ENCODE results near the gene HIGD2A. TPM values are rescaled to one million over a fixed set of nuclear protein-coding genes. Genes with fewer than 3 reads are reported as not detected.

The HIGD2A gene
- total and polyA plus RNA-seq, 10 of the 15 experiments (the other 5 are each of a cell fraction or from before 2014, with no cell fraction given) = 152 to 348 (median 194) TPM

DNA sequence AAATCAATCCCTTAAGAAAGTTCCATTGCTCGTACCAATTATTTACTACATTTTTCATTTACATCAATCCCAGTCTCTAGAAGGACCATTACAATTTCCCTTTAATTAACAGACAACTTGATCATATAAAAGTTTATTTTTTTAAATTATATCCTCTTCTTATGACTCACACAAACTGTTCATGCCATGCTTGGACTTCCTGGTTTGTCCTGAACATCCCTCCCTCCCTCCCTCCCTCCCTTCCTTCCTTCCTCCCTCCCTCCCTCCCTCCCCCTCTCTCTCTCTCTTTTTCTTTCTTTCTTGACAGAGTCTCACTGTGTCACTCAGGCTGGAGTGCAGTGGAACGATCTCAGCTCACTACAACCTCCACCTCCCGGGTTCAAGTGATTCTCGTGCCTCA, 39.4 kb downstream of the HIGD2A start:
- H3K36me3 ChIP-seq (ENCODE audit: control insufficient read depth in 2 of 2, insufficient read depth in 2 of 2, low read length in 1 of 2) = no peaks in the 10 kb centered on the region
- in situ Hi-C loops (cut with MboI) (no loop called here), intact Hi-C loops (cut with micrococcal nuclease; ENCODE audit: unreplicated experiment) (no loop called here)
- no peaks in the 10 kb centered on the region; the same call in 2 of the 3 replicates for H3K9me3 ChIP-seq (replicated peaks; ENCODE audit: control insufficient read depth, insufficient read depth, low read length)
- no peaks in the 10 kb centered on the region for H3K4me1 ChIP-seq (ENCODE audit: control insufficient read depth, insufficient read depth, low read length)
- CTCF ChIA-PET = no interaction called here
- POLR2A ChIA-PET = no interaction called here
- no peak overlapping the region for H2AFZ ChIP-seq (ENCODE audit: control insufficient read depth, low read depth, low read length)
- no peak overlapping the region for H3K9ac ChIP-seq (ENCODE audit: control insufficient read depth, insufficient read depth, low read length)
- H4K20me1 ChIP-seq (ENCODE audit: control insufficient read depth, insufficient read depth) = no peaks in the 10 kb centered on the region
- no TSS peak for BruUV-seq (replicated peaks)
- ATAC-seq (no peak), FAIRE-seq (no peak), DNase-seq (ENCODE audit: low read depth, low spot score) (no peak)
- no peak overlapping the region for H3K27ac ChIP-seq (ENCODE audit: control insufficient read depth, insufficient read depth)
- H3K4me3 ChIP-seq = no peak overlapping the region
- WGBS (ENCODE audit: insufficient coverage, insufficient replicate concordance, low lambda C conversion rate, missing lambda C conversion rate) = 49% methylated on average over 4 of the region's 4 CpGs
- H3K79me2 ChIP-seq (ENCODE audit: control insufficient read depth, insufficient read depth, low read length) = no peaks in the 10 kb centered on the region
- no peak overlapping the region for H3K4me2 ChIP-seq (ENCODE audit: control insufficient read depth, insufficient read depth)
- SMC1A ChIA-PET (ENCODE audit: uncharacterized antibody, unreplicated experiment) = no interaction called here
- H3K27me3 ChIP-seq (replicated peaks in 1 of 2; ENCODE audit: control insufficient read depth in 2 of 2, insufficient read depth in 2 of 2, low read length in 1 of 2) = no peaks in the 10 kb centered on the region
- RAD21 ChIA-PET (ENCODE audit: unreplicated experiment) = no interaction called here
- no peak for TF ChIP-seq BHLHE40 (IDR thresholded peaks at IDR 0.05; ENCODE audit: borderline replicate concordance in 1 of 2, low read depth in 2 of 2, low read length in 1 of 2)
- no peak for TF ChIP-seq STAT1 (conservative IDR thresholded peaks at IDR 0.05)
- TF ChIP-seq JUNB (IDR thresholded peaks at IDR 0.05) = no peak
- no peak for TF ChIP-seq NFIC (IDR thresholded peaks at IDR 0.05; ENCODE audit: low read depth, low read length)
- TF ChIP-seq HDAC6 (IDR thresholded peaks at IDR 0.05; ENCODE audit: unreplicated experiment) = no peak
- TF ChIP-seq ZSCAN29 (IDR thresholded peaks at IDR 0.05) = no peak
- TF ChIP-seq, protein P1, sequence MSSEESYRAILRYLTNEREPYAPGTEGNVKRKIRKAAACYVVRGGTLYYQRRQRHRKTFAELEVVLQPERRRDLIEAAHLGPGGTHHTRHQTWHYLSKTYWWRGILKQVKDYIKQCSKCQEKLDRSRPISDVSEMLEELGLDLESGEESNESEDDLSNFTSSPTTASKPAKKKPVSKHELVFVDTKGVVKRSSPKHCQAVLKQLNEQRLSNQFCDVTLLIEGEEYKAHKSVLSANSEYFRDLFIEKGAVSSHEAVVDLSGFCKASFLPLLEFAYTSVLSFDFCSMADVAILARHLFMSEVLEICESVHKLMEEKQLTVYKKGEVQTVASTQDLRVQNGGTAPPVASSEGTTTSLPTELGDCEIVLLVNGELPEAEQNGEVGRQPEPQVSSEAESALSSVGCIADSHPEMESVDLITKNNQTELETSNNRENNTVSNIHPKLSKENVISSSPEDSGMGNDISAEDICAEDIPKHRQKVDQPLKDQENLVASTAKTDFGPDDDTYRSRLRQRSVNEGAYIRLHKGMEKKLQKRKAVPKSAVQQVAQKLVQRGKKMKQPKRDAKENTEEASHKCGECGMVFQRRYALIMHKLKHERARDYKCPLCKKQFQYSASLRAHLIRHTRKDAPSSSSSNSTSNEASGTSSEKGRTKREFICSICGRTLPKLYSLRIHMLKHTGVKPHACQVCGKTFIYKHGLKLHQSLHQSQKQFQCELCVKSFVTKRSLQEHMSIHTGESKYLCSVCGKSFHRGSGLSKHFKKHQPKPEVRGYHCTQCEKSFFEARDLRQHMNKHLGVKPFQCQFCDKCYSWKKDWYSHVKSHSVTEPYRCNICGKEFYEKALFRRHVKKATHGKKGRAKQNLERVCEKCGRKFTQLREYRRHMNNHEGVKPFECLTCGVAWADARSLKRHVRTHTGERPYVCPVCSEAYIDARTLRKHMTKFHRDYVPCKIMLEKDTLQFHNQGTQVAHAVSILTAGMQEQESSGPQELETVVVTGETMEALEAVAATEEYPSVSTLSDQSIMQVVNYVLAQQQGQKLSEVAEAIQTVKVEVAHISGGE (CRISPR knock-in tag; IDR thresholded peaks at IDR 0.05) = no peak
- no peak for TF ChIP-seq SIX5 (IDR thresholded peaks at IDR 0.05; ENCODE audit: low read depth, low read length, severe bottlenecking)
- no peak for TF ChIP-seq MXI1 (IDR thresholded peaks at IDR 0.05; ENCODE audit: low read depth, low read length)
- TF ChIP-seq POLR2AphosphoS2 (IDR thresholded peaks at IDR 0.05; ENCODE audit: low read depth, low read length) = no peak
- TF ChIP-seq, protein P2, sequence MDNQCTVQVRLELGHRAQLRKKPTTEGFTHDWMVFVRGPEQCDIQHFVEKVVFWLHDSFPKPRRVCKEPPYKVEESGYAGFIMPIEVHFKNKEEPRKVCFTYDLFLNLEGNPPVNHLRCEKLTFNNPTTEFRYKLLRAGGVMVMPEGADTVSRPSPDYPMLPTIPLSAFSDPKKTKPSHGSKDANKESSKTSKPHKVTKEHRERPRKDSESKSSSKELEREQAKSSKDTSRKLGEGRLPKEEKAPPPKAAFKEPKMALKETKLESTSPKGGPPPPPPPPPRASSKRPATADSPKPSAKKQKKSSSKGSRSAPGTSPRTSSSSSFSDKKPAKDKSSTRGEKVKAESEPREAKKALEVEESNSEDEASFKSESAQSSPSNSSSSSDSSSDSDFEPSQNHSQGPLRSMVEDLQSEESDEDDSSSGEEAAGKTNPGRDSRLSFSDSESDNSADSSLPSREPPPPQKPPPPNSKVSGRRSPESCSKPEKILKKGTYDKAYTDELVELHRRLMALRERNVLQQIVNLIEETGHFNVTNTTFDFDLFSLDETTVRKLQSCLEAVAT (IDR thresholded peaks at IDR 0.05) = no peak
- TF ChIP-seq RAD51 (IDR thresholded peaks at IDR 0.05) = no peak
- TF ChIP-seq, protein P3, sequence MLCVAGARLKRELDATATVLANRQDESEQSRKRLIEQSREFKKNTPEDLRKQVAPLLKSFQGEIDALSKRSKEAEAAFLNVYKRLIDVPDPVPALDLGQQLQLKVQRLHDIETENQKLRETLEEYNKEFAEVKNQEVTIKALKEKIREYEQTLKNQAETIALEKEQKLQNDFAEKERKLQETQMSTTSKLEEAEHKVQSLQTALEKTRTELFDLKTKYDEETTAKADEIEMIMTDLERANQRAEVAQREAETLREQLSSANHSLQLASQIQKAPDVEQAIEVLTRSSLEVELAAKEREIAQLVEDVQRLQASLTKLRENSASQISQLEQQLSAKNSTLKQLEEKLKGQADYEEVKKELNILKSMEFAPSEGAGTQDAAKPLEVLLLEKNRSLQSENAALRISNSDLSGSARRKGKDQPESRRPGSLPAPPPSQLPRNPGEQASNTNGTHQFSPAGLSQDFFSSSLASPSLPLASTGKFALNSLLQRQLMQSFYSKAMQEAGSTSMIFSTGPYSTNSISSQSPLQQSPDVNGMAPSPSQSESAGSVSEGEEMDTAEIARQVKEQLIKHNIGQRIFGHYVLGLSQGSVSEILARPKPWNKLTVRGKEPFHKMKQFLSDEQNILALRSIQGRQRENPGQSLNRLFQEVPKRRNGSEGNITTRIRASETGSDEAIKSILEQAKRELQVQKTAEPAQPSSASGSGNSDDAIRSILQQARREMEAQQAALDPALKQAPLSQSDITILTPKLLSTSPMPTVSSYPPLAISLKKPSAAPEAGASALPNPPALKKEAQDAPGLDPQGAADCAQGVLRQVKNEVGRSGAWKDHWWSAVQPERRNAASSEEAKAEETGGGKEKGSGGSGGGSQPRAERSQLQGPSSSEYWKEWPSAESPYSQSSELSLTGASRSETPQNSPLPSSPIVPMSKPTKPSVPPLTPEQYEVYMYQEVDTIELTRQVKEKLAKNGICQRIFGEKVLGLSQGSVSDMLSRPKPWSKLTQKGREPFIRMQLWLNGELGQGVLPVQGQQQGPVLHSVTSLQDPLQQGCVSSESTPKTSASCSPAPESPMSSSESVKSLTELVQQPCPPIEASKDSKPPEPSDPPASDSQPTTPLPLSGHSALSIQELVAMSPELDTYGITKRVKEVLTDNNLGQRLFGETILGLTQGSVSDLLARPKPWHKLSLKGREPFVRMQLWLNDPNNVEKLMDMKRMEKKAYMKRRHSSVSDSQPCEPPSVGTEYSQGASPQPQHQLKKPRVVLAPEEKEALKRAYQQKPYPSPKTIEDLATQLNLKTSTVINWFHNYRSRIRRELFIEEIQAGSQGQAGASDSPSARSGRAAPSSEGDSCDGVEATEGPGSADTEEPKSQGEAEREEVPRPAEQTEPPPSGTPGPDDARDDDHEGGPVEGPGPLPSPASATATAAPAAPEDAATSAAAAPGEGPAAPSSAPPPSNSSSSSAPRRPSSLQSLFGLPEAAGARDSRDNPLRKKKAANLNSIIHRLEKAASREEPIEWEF (IDR thresholded peaks at IDR 0.05; ENCODE audit: insufficient replicate concordance, low read depth, low read length) = no peak
